Keratinocyte (primary cell): ENCODE results near the gene TRMT10C. TPM values are rescaled to one million over a fixed set of nuclear protein-coding genes. Genes with fewer than 3 reads are reported as not detected.

Source experiments
- DNase-seq: peaks from one replicate; pipeline ENCODE4 v3.0.0-alpha.2; 2011; ENCODE audit warnings: low read depth, missing footprints, low spot score
- FAIRE-seq: peaks from 2 replicates; lab custom pipeline; 2011; peaks lifted over from hg19 to GRCh38; lab: Jason Lieb, UNC
- H2AFZ ChIP-seq: 2 replicates; pipeline ENCODE4 v1.6.0; 2012; ENCODE audit warnings: low read length, control low read depth, inconsistent platforms; ENCODE audit not compliant: control insufficient read depth
- H3K27ac ChIP-seq: 2 replicates; pipeline ENCODE4 v1.5.1; 2011; ENCODE audit warnings: low read length; ENCODE audit not compliant: control insufficient read depth, insufficient read depth
- H3K27me3 ChIP-seq: 3 replicates; pipeline ENCODE4 v1.6.0; 2011; ENCODE audit warnings: low read length; ENCODE audit not compliant: control insufficient read depth, insufficient read depth; ENCODE audit errors: extremely low read depth
- H3K36me3 ChIP-seq, 2 experiments: 2 replicates in 1 of 2; 3 replicates in 1 of 2; pipeline ENCODE4 v1.5.1; 2011; ENCODE audit warnings: low read length in 2 of 2, mild to moderate bottlenecking in 1 of 2; ENCODE audit not compliant: control insufficient read depth in 2 of 2, insufficient read depth in 2 of 2; ENCODE audit errors: extremely low read depth in 1 of 2
- H3K4me1 ChIP-seq: 3 replicates; pipeline ENCODE4 v1.5.1; 2011; ENCODE audit warnings: low read length; ENCODE audit not compliant: control insufficient read depth, insufficient read depth; ENCODE audit errors: extremely low read depth
- H3K4me2 ChIP-seq: 3 replicates; pipeline ENCODE4 v1.6.0; 2011; ENCODE audit warnings: low read depth, low read length; ENCODE audit not compliant: control insufficient read depth, insufficient read depth; ENCODE audit errors: extremely low read depth
- H3K4me3 ChIP-seq, 3 experiments: fragments of 200-600 bp in 1 of 3; sonication (generic) in 1 of 3; 2 replicates in 2 of 3; 3 replicates in 1 of 3; pipeline ENCODE4 v1.5.1; 2011 to 2016; ENCODE audit warnings: low read length in 3 of 3, mild to moderate bottlenecking in 3 of 3, control low read depth in 2 of 3, inconsistent platforms in 1 of 3, low read depth in 1 of 3, mixed read lengths in 1 of 3, mixed run types in 1 of 3, moderate library complexity in 1 of 3; ENCODE audit not compliant: control insufficient read depth in 2 of 3, insufficient read depth in 2 of 3; ENCODE audit errors: extremely low read depth in 1 of 3
- H3K79me2 ChIP-seq: 2 replicates; pipeline ENCODE4 v1.6.0; 2012; ENCODE audit warnings: low read length; ENCODE audit not compliant: control insufficient read depth, insufficient read depth
- H3K9ac ChIP-seq: 3 replicates; pipeline ENCODE4 v1.6.0; 2011; ENCODE audit warnings: low read length; ENCODE audit not compliant: control insufficient read depth, insufficient read depth; ENCODE audit errors: extremely low read depth
- H3K9me1 ChIP-seq: 3 replicates; pipeline ENCODE4 v1.6.0; 2011; ENCODE audit warnings: low read length; ENCODE audit not compliant: control insufficient read depth, insufficient read depth; ENCODE audit errors: extremely low read depth
- H3K9me3 ChIP-seq: 2 replicates; pipeline ENCODE4 v1.5.1; 2012; ENCODE audit warnings: low read depth, low read length; ENCODE audit not compliant: control insufficient read depth
- H4K20me1 ChIP-seq: 3 replicates; pipeline ENCODE4 v1.6.0; 2011; ENCODE audit warnings: low read length; ENCODE audit not compliant: control insufficient read depth, insufficient read depth; ENCODE audit errors: extremely low read depth
- CTCF ChIP-seq, 3 experiments: IDR thresholded peaks in 1 of 3; conservative IDR thresholded peaks in 1 of 3; optimal IDR thresholded peaks in 1 of 3; 2 replicates in 2 of 3; 3 replicates in 1 of 3; pipeline versions ENCODE3 to v1.5.1; 2011; ENCODE audit warnings: low read length in 3 of 3, mild to moderate bottlenecking in 3 of 3, moderate library complexity in 2 of 3, control low read depth in 1 of 3, inconsistent platforms in 1 of 3; ENCODE audit not compliant: insufficient read depth in 2 of 3; ENCODE audit errors: extremely low read depth in 1 of 3
- EZH2 ChIP-seq: IDR thresholded peaks from one replicate; pipeline ENCODE4 v1.6.1; 2012; ENCODE audit warnings: inconsistent platforms, mild to moderate bottlenecking, low read length, moderate library complexity
- dilution Hi-C: fragments of 300-500 bp; cut with MboI; formaldehyde crosslinking; loops from one replicate; pipeline ENCODE4 v1.7.0; 2020; ENCODE audit warnings: low sequenced_read_pairs; ENCODE audit not compliant: extremely low pct_ligation_motif_present
- polyA plus RNA-seq, 5 experiments: library from polyadenylated mRNA; depleted of rRNA in 3 of 5; stranded (reverse) in 3 of 5; stranded (forward) in 1 of 5; unstranded in 1 of 5; fragments of >200 nt; gene quantifications; 1 replicate in 1 of 5; 2 replicates in 3 of 5; 3 replicates in 1 of 5; pipeline versions ENCODE4 v1.2.1 to v1.2.3, GENCODE V29; 2011 to 2012; ENCODE audit warnings: missing spikeins in 2 of 5, low read depth in 1 of 5, low replicate concordance in 1 of 5

TRMT10C gene
- polyA plus RNA-seq, 1 donor (not counting 4 experiments of a cell fraction or from before 2014, with no cell fraction given) = 35.5 TPM

DNA sequence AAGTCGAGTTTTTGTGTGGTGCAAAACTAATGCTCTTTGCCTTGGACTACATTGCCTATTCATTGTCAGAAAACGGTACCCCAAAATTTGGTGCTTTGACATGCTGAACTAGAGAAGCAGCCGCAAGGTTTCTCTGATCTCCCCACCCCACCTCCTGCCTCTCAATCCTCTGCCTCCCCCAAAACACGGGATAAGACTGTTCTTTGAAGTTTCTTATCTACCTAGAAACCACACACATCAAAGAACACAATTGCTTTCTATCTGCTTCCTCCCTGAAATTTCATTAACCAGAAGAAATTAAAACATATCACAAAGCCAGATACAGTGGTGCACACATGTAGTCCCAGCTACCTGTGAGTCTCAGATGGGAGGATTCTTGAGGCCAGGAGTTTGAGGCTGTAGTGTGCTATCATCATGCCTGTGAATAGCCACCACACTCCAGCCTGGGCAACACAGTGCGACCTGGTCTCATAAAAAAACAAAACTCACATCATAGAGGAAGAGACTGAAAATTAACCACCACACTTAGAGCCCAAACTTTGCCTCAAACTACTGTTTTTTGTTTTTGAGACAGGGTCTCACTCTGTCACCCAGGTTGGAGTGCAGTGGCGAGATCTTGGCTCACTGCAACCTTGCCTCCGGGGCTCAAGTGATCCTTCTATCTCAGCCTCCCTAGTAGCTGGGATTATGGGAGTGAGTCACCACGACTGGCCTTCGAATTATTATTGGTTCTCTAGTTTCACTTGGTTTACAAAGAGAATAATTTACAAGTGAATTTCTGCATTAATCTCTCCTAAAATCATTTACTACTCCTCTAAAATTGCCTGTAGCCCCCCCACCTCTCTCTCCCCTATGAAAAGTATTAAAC, 9.6 kb downstream of the TRMT10C start:
- H3K27ac ChIP-seq = no peak overlapping the region
- H2AFZ ChIP-seq = no peak overlapping the region

GRCh38 chr3:101573449-101574387, 12.1 kb downstream of the TRMT10C start, which contains the start of gene PCNP:
PCNP (plus strand) TSS chr3:101574180; CDS start chr3:101574216, 36 bp downstream.
- no peaks in the 10 kb centered on the region for H3K9me3 ChIP-seq
- H2AFZ ChIP-seq = peak within 1 kb of the TSS; percentile 87
- dilution Hi-C loops = no loop called here
- peak within 1 kb of the TSS; percentile 98 for H3K27ac ChIP-seq
- peak within 1 kb of the TSS; percentile 98 for H3K9ac ChIP-seq
- peak within 1 kb of the TSS; percentile 95 for H3K4me2 ChIP-seq
- H3K27me3 ChIP-seq = no peaks in the 10 kb centered on the region
- peaks cover 13% of the 10 kb centered on the region for H3K4me1 ChIP-seq
- H3K79me2 ChIP-seq = peaks cover 43% of the 10 kb centered on the region
- no peaks in the 10 kb centered on the region for H3K9me1 ChIP-seq
- peak within 1 kb of the TSS; percentile 79 to 98 (median 97) for H3K4me3 ChIP-seq
- FAIRE-seq (peak; percentile 88), DNase-seq (peak; percentile 77)
- H4K20me1 ChIP-seq = no peaks in the 10 kb centered on the region
- no peaks in the 10 kb centered on the region for H3K36me3 ChIP-seq
- TF ChIP-seq CTCF (optimal IDR thresholded peaks at IDR 0.05 in 1 of 3, IDR thresholded peaks at IDR 0.05 in 1 of 3, conservative IDR thresholded peaks at IDR 0.05 in 1 of 3; ENCODE audit: extremely low read depth in 1 of 3, insufficient read depth in 2 of 3, low read length in 3 of 3) = peak; percentile 50 to 91 (median 65)
- TF ChIP-seq EZH2 = no peak

More for the DNA sequence above, 9.6 kb downstream of the TRMT10C start:
- FAIRE-seq (no peak), DNase-seq (no peak)
- no peaks in the 10 kb centered on the region for H3K27me3 ChIP-seq
- H3K9me3 ChIP-seq = no peaks in the 10 kb centered on the region
- peaks cover 4 to 11% of the 10 kb centered on the region in 2 experiments for H3K36me3 ChIP-seq
- no peaks in the 10 kb centered on the region for H3K9me1 ChIP-seq
- dilution Hi-C loops = no loop called here
- no peak overlapping the region for H3K9ac ChIP-seq
- H4K20me1 ChIP-seq = peaks cover 2% of the 10 kb centered on the region
- H3K4me3 ChIP-seq = no peak overlapping the region
- TF ChIP-seq EZH2 = no peak
- no peak for TF ChIP-seq CTCF (optimal IDR thresholded peaks at IDR 0.05 in 1 of 3, IDR thresholded peaks at IDR 0.05 in 1 of 3, conservative IDR thresholded peaks at IDR 0.05 in 1 of 3; ENCODE audit: extremely low read depth in 1 of 3, insufficient read depth in 2 of 3, low read length in 3 of 3)
- peaks cover 29% of the 10 kb centered on the region for H3K79me2 ChIP-seq
- H3K4me2 ChIP-seq = no peak overlapping the region
- peaks cover 13% of the 10 kb centered on the region for H3K4me1 ChIP-seq
